Measurements from ENCODE around the gene ZNF784. TPM values are rescaled to one million over a fixed set of nuclear protein-coding genes. Genes with fewer than 3 reads are reported as not detected.

ZNF784 gene
- total and polyA plus RNA-seq, 7 donors, result 2.8 to 9.1 (median 7.2) TPM

DNA sequence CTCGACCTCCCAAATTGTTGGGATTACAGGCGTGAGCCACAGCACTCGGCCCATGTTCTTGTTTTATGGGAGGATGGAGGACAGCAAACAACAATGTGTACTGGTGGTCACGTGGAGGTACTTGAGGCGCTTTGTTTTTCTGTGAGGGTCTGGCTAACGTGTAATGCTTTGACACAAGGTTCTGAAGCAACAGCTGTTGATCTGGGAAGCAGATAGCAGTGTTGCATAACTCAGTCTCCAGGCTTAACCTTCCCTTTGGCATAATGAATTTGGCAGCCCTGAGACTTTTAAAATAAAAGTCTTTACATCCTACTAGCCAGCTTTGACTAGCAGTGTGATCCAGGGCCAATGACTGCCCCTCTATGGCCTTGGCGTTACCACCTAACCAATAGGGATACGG lies 9.5 kb upstream of the ZNF784 start:
- WGBS, 2 donors, result 80 to 85% methylated on average over 8 of the region's 8 CpGs
- intact Hi-C loops (cut with DNase I), result loop anchor here (2.0 kb wide), 2 partner anchors 53 to 117 kb away; partner anchors contain the start of gene ZNF579
- Histone ChIP-seq H3K4me1 (peaks cover 0 to 47% (median 41%) of the 10 kb centered on the region in 4 donors), H3K9me3 (no peaks in the 10 kb centered on the region), H3K36me3 (peaks cover 0 to 7% (median 0%) of the 10 kb centered on the region in 4 donors), H3K4me3 (peak overlapping the region in 1 of 4 donors; percentile 98), H3K27ac (peak overlapping the region; percentile 88 to 98 (median 97)), H3K27me3 (no peaks in the 10 kb centered on the region)
- TF ChIP-seq POLR2AphosphoS5 (IDR thresholded peaks at IDR 0.05) (peak in 1 of 4 donors; percentile 8), EP300 (IDR thresholded peaks at IDR 0.05) (no peak), CTCF (IDR thresholded peaks at IDR 0.05) (no peak), POLR2A (IDR thresholded peaks at IDR 0.05) (no peak)
- no peak for DNase-seq

- Histone ChIP-seq H3K27ac (peak overlapping the region; percentile 69 to 98 (median 75)), H3K27me3 (no peaks in the 10 kb centered on the region), H3K36me3 (no peaks in the 10 kb centered on the region), H3K9me3 (no peaks in the 10 kb centered on the region), H3K4me1 (peaks cover 0 to 34% (median 32%) of the 10 kb centered on the region in 4 donors), H3K4me3 (no peak overlapping the region)
- TF ChIP-seq EP300 (IDR thresholded peaks at IDR 0.05) (no peak), CTCF (IDR thresholded peaks at IDR 0.05) (peak; percentile 85 to 95 (median 92))
- peak; percentile 96 for DNase-seq
- intact Hi-C loops (cut with DNase I), result loop anchor here (2.0 kb wide), 1 partner anchor 116 kb away; no protein-coding TSS in a partner anchor
- WGBS, 2 donors, result 28 to 31% methylated on average over 3 of the region's 3 CpGs
These were observed 8.1 kb upstream of the ZNF784 start for GRCh38 chr19:55632463-55632834.

GRCh38 chr19:55626350-55626749 lies 2.0 kb upstream of the ZNF784 start:
- Histone ChIP-seq H3K9me3 (no peaks in the 10 kb centered on the region), H3K4me1 (peaks cover 0 to 14% (median 13%) of the 10 kb centered on the region in 4 donors), H3K27ac (no peak overlapping the region), H3K36me3 (peaks cover 0 to 10% (median 3%) of the 10 kb centered on the region in 4 donors), H3K27me3 (no peaks in the 10 kb centered on the region), H3K4me3 (no peak overlapping the region)
- DNase-seq, result no peak
- TF ChIP-seq POLR2AphosphoS5 (IDR thresholded peaks at IDR 0.05), result no peak
- no peak for TF ChIP-seq EP300 (IDR thresholded peaks at IDR 0.05)
- no peak for TF ChIP-seq CTCF (IDR thresholded peaks at IDR 0.05)
- no peak for TF ChIP-seq POLR2A (IDR thresholded peaks at IDR 0.05)
- WGBS, 2 donors, result 78 to 87% methylated on average over 11 of the region's 11 CpGs
- intact Hi-C loops (cut with DNase I), result no loop called here

DNA sequence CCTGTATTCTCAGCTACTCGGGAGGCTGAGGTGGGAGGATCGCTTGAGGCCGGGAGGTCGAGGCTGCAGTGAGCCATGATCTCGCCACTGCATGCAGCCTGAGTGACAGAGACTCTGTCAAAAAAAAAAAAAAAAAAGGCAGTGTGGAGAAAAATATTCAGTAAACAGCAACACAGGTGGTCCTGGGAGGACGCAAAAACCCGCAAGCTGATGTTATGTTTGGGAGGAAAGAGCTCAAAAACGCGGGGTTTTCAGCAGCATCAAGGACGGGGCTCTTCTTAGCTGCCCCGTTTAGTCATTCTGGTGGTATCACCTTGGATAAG lies 599 bp upstream of the ZNF784 start:
- TF ChIP-seq POLR2AphosphoS5 (IDR thresholded peaks at IDR 0.05), result no peak
- no peak for TF ChIP-seq POLR2A (IDR thresholded peaks at IDR 0.05)
- no peak for TF ChIP-seq EP300 (IDR thresholded peaks at IDR 0.05)
- TF ChIP-seq CTCF (IDR thresholded peaks at IDR 0.05), result no peak
- 34 to 45% methylated on average over 11 of the region's 11 CpGs for WGBS, 2 donors
- Histone ChIP-seq H3K4me1 (peaks cover 0 to 14% (median 13%) of the 10 kb centered on the region in 4 donors), H3K27me3 (no peaks in the 10 kb centered on the region), H3K36me3 (peaks cover 0 to 16% (median 6%) of the 10 kb centered on the region in 4 donors), H3K9me3 (no peaks in the 10 kb centered on the region), H3K4me3 (peak overlapping the region; percentile 63 to 68 (median 64)), H3K27ac (peak overlapping the region; percentile 91 to 97 (median 94))
- DNase-seq, result no peak
- intact Hi-C loops (cut with DNase I), result no loop called here

DNA sequence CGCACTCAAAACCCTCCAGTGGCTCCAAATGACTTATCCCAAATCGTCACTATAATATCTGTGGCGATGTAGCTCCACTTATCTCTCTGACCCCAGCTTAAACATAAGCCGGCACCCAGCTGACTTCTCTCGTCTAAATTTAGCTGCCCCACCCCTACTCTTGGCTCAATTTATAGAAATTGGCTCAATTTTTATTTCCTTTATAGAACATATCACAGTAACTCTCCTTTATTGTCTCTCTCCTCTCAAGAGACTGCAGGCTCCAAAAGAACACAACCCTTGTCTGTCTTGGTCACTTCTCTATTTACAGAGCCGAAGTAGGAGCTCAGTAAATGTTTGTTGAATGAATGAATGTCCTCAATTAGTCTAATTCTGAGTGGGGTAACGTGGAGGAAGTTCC lies 805 bp downstream of the ZNF784 start:
- Histone ChIP-seq H3K36me3 (peaks cover 0 to 16% (median 6%) of the 10 kb centered on the region in 4 donors), H3K27me3 (no peaks in the 10 kb centered on the region), H3K4me3 (peak overlapping the region in 1 of 4 donors; percentile 64), H3K9me3 (no peaks in the 10 kb centered on the region), H3K4me1 (peaks cover 0 to 14% (median 13%) of the 10 kb centered on the region in 4 donors), H3K27ac (peak overlapping the region; percentile 91 to 97 (median 94))
- TF ChIP-seq EP300 (IDR thresholded peaks at IDR 0.05) (no peak), POLR2A (IDR thresholded peaks at IDR 0.05) (no peak), CTCF (IDR thresholded peaks at IDR 0.05) (no peak), POLR2AphosphoS5 (IDR thresholded peaks at IDR 0.05) (no peak)
- no peak for DNase-seq
- WGBS, 2 donors, result 56 to 71% methylated on average over 7 of the region's 7 CpGs
- intact Hi-C loops (cut with DNase I), result no loop called here
